ENCODE results near the gene MTF1.

Gene MTF1

GRCh38 chr1:37761416-37762095 is 97.8 kb downstream of the MTF1 start:
- POLR2A ChIA-PET (ENCODE audit: low non-redundant PET): no interaction called here
- DNase-seq (ENCODE audit: low spot score): no peak
- CTCF ChIA-PET: interaction anchor here (0.7 kb wide), 1 partner anchor 37 kb away, joined by 5 read pairs; no protein-coding TSS in a partner anchor
- no peak for TF ChIP-seq CTCF (conservative IDR thresholded peaks at IDR 0.05; ENCODE audit: low read depth)
- H3K27ac ChIP-seq: no peak overlapping the region

All from RWPE1 (cell line).